HTR-8/SVneo (cell line): ENCODE results near the gene GRIK1.

Source experiments
- DNase-seq: peaks from one replicate; pipeline ENCODE4 v3.0.0; 2011; ENCODE audit warnings: low spot score, mixed read lengths; ENCODE audit not compliant: insufficient read length
- FAIRE-seq: peaks from 2 replicates; lab custom pipeline; 2011; peaks lifted over from hg19 to GRCh38; lab: Jason Lieb, UNC

The GRIK1 gene

GRCh38 chr21:29726044-29726443, 213.8 kb downstream of the GRIK1 start:
- no peak for FAIRE-seq
- no peak for DNase-seq

GRCh38 chr21:29725025-29725736, 214.6 kb downstream of the GRIK1 start:
- no peak for FAIRE-seq

GRCh38 chr21:29721964-29722363, 217.8 kb downstream of the GRIK1 start:
- no peak for DNase-seq
- no peak for FAIRE-seq

More at GRCh38 chr21:29725025-29725736, 214.6 kb downstream of the GRIK1 start:
- no peak for DNase-seq

GRCh38 chr21:29721221-29721620, 218.6 kb downstream of the GRIK1 start:
- FAIRE-seq (no peak), DNase-seq (no peak)

GRCh38 chr21:29719521-29719920, 220.3 kb downstream of the GRIK1 start:
- no peak for DNase-seq
- no peak for FAIRE-seq

- no peak for FAIRE-seq
- DNase-seq: no peak
Measured at GRCh38 chr21:29718081-29718815, 221.5 kb downstream of the GRIK1 start.

GRCh38 chr21:29717659-29718058, 222.1 kb downstream of the GRIK1 start:
- DNase-seq (no peak), FAIRE-seq (no peak)

- FAIRE-seq (no peak), DNase-seq (no peak)
Measured at GRCh38 chr21:29716753-29717152, 223.0 kb downstream of the GRIK1 start.

- FAIRE-seq: no peak
- no peak for DNase-seq
Measured at GRCh38 chr21:29715089-29715488, 224.7 kb downstream of the GRIK1 start.

- DNase-seq (no peak), FAIRE-seq (no peak)
Measured at GRCh38 chr21:29712818-29713217, 227.0 kb downstream of the GRIK1 start.

GRCh38 chr21:29711236-29711635, 228.6 kb downstream of the GRIK1 start:
- DNase-seq (no peak), FAIRE-seq (no peak)

GRCh38 chr21:29710498-29710897, 229.3 kb downstream of the GRIK1 start:
- FAIRE-seq (no peak), DNase-seq (no peak)

GRCh38 chr21:29708401-29708800, 231.4 kb downstream of the GRIK1 start:
- FAIRE-seq: no peak
- DNase-seq: no peak

GRCh38 chr21:29704719-29705118, 235.1 kb downstream of the GRIK1 start:
- FAIRE-seq (no peak), DNase-seq (no peak)

GRCh38 chr21:29701676-29702075, 238.1 kb downstream of the GRIK1 start:
- DNase-seq (no peak), FAIRE-seq (no peak)

GRCh38 chr21:29697555-29698193, 242.1 kb downstream of the GRIK1 start:
- FAIRE-seq (no peak), DNase-seq (no peak)

- no peak for DNase-seq
- FAIRE-seq: no peak
Measured at GRCh38 chr21:29696937-29697336, 242.9 kb downstream of the GRIK1 start.

- DNase-seq: no peak
- FAIRE-seq: no peak
Measured at GRCh38 chr21:29691616-29692491, 247.9 kb downstream of the GRIK1 start.

GRCh38 chr21:29689753-29690152, 250.0 kb downstream of the GRIK1 start:
- DNase-seq (no peak), FAIRE-seq (no peak)

- DNase-seq (no peak), FAIRE-seq (no peak)
Measured at GRCh38 chr21:29684106-29684505, 255.7 kb downstream of the GRIK1 start.
